AG04450 (cell line): Measurements from ENCODE around the gene OR11A1. TPM values are rescaled to one million over a fixed set of nuclear protein-coding genes. Genes with fewer than 3 reads are reported as not detected.

Source experiments
- CTCF ChIA-PET: fragments of 300-600, 350-600 bp; formaldehyde crosslinking; extraction: SDS; loops from one replicate; lab custom pipeline; 2022; ENCODE audit warnings: antibody characterized with exemption, inconsistent platforms; lab: Charles Lee
- POLR2A ChIA-PET: fragments of 350-600 bp; formaldehyde crosslinking; extraction: SDS; loops from one replicate; lab custom pipeline; 2021; ENCODE audit warnings: antibody characterized with exemption, inconsistent platforms; lab: Yijun Ruan, JAX
- DNase-seq: peaks from one replicate; pipeline ENCODE4 v3.0.0-alpha.2; 2011; ENCODE audit warnings: low read depth, low spot score
- H3K27ac ChIP-seq: one replicate; pipeline ENCODE4 v1.5.1; 2012; ENCODE audit warnings: low read depth, low read length, control low read depth
- H3K27me3 ChIP-seq: one replicate; pipeline ENCODE4 v1.6.0; 2012; ENCODE audit warnings: low read length; ENCODE audit not compliant: control insufficient read depth, insufficient read depth
- H3K4me3 ChIP-seq: 2 replicates; pipeline ENCODE4 v1.5.1; 2011; ENCODE audit warnings: mild to moderate bottlenecking, low read depth, low read length, control low read depth
- H3K9me3 ChIP-seq: 2 replicates; pipeline ENCODE4 v1.5.1; 2012; ENCODE audit warnings: low read length; ENCODE audit not compliant: control insufficient read depth, insufficient read depth
- polyA plus RNA-seq: library from polyadenylated mRNA; depleted of rRNA; stranded (reverse); fragments of >200 nt; gene quantifications from 2 replicates; pipeline ENCODE4 v1.2.3, GENCODE V29; 2011; rRNA removed
- TF ChIP-seq, protein P1 (sequence below): IDR thresholded peaks from 2 replicates; pipeline ENCODE4 v1.5.1; 2011; ENCODE audit warnings: low read depth, low read length, control low read depth, inconsistent platforms

Gene OR11A1
- polyA plus RNA-seq, 1 experiment, result not detected

DNA sequence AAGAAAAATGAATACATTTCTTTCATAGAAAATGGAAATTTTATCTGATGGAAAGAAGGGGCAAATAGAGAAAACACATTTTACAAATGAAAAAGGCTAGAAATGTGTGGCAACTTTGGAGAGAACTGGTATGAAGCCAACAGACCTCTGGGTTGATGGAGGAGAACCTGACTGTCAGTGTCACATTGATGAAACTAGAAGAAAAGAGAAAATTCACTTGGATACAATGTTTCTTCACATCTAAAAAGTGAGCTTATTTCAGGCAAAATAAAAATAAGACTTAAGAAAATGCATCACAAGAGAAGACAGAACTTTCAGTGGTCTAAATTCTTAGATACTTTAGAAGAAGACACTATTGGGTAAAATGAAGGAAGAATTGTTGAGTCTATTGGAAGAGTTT, 61.5 kb downstream of the OR11A1 start, which contains the start of gene OR12D2:
TSS of gene OR12D2 (plus strand) at position 301 of the 400 bp plus-strand sequence. CDS start 1,069 bp downstream, outside the sequence.
- Histone ChIP-seq H3K9me3 (peaks cover 19% of the 10 kb centered on the region), H3K27me3 (no peaks in the 10 kb centered on the region), H3K27ac (no peak within 1 kb of the TSS), H3K4me3 (no peak within 1 kb of the TSS)
- ChIA-PET CTCF (no interaction called here), POLR2A (no interaction called here)
- TF ChIP-seq, protein P1, sequence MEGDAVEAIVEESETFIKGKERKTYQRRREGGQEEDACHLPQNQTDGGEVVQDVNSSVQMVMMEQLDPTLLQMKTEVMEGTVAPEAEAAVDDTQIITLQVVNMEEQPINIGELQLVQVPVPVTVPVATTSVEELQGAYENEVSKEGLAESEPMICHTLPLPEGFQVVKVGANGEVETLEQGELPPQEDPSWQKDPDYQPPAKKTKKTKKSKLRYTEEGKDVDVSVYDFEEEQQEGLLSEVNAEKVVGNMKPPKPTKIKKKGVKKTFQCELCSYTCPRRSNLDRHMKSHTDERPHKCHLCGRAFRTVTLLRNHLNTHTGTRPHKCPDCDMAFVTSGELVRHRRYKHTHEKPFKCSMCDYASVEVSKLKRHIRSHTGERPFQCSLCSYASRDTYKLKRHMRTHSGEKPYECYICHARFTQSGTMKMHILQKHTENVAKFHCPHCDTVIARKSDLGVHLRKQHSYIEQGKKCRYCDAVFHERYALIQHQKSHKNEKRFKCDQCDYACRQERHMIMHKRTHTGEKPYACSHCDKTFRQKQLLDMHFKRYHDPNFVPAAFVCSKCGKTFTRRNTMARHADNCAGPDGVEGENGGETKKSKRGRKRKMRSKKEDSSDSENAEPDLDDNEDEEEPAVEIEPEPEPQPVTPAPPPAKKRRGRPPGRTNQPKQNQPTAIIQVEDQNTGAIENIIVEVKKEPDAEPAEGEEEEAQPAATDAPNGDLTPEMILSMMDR, result no peak
- DNase-seq, result no peak

DNA sequence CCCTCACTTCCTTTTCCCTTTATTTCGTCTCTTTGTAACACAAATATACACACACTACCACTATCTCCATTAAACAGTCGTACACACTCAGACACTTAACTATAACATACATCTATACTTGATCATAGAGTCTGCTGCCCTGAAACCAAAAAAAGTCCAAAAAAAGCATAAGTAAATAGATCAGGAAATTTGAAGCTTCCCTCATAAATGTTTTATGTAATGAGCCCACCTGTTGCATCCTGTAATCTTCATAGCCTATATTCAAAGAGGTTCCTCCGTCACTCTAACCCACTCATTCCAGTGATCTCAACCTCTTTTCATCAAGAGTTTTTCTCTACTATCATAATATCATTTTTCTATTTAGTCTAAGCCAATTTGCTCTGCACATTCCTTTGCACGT, 68.3 kb downstream of the OR11A1 start:
- CTCF ChIA-PET, result no interaction called here
- no peak for DNase-seq
- no peak overlapping the region for H3K27ac ChIP-seq
- H3K9me3 ChIP-seq, result peaks cover 19% of the 10 kb centered on the region; the same call in 1 of the 2 replicates
- no peaks in the 10 kb centered on the region for H3K27me3 ChIP-seq
- POLR2A ChIA-PET, result no interaction called here
- no peak overlapping the region for H3K4me3 ChIP-seq
- TF ChIP-seq, protein P1, result no peak

DNA sequence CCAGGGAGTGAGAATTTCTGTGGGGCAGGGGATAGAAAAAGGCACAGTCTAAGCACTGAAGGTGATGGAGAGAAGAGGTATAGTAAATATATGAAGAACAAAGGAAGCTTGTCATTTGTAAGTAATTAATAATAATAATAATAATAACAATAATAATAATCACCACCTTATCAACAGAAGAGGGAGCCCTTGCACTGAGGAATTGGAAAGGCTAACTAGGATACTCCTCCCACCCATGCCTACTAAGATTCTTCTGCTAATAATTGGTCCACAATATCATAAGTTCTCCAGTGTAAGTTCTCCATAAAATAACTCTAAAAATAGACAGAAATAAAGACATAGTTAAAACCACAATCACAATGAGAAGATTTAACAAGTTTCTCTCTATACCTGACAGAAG, 80.9 kb downstream of the OR11A1 start:
- ChIA-PET POLR2A (no interaction called here), CTCF (no interaction called here)
- DNase-seq, result no peak
- Histone ChIP-seq H3K27ac (no peak overlapping the region), H3K27me3 (no peaks in the 10 kb centered on the region), H3K9me3 (peaks cover 2% of the 10 kb centered on the region; the same call in 1 of the 2 replicates), H3K4me3 (no peak overlapping the region)
- TF ChIP-seq, protein P1, result no peak

Other genes starting within 250 kb of the OR11A1 start
- not detected in 2 replicates for gene OR14J1, start 155.4 kb downstream of the OR11A1 start, polyA plus RNA-seq
- not detected in 2 replicates for gene OR5V1, start 88.2 kb downstream of the OR11A1 start, polyA plus RNA-seq
- gene OR12D3, start 81.8 kb downstream of the OR11A1 start, polyA plus RNA-seq, result not detected in 2 replicates
- gene OR12D2, start 61.4 kb downstream of the OR11A1 start, polyA plus RNA-seq, result not detected in 2 replicates
- not detected in 2 replicates for gene OR12D1, start 42.1 kb downstream of the OR11A1 start, polyA plus RNA-seq
- gene OR10C1, start 17.8 kb downstream of the OR11A1 start, polyA plus RNA-seq, result not detected in 2 replicates
- gene OR2H1, start 84 bp upstream of the OR11A1 start, polyA plus RNA-seq, result not detected in 2 replicates
- gene MAS1L, start 30.9 kb upstream of the OR11A1 start, polyA plus RNA-seq, result not detected in 2 replicates
- gene UBD, start 102.7 kb upstream of the OR11A1 start, polyA plus RNA-seq, result not detected in 2 replicates
- gene OR2H2, start 128.1 kb upstream of the OR11A1 start, polyA plus RNA-seq, result not detected in 2 replicates
- 14.6 and 16.5 TPM in 2 replicates for gene GABBR1, start 176.1 kb upstream of the OR11A1 start, polyA plus RNA-seq
- gene MOG, start 200.0 kb upstream of the OR11A1 start, polyA plus RNA-seq, result not detected in 2 replicates
- not detected in 2 replicates for gene ZFP57, start 224.1 kb upstream of the OR11A1 start, polyA plus RNA-seq